HG03108 (cell line): ENCODE results near the gene GARIN5A.

Experiments
- ATAC-seq: cut with Tn5 transposase; IDR thresholded peaks from one replicate; pipeline ENCODE4 v1.9.1; 2021; ENCODE audit warnings: moderate library complexity; ENCODE audit not compliant: unreplicated experiment

Gene GARIN5A

GRCh38 chr19:50435627-50436026, 41.0 kb downstream of the GARIN5A start:
- ATAC-seq = no peak

- ATAC-seq = no peak
Measured at GRCh38 chr19:50435221-50435620, 41.4 kb downstream of the GARIN5A start.

- ATAC-seq = no peak
Measured at GRCh38 chr19:50434525-50434924, 42.1 kb downstream of the GARIN5A start.

- ATAC-seq = no peak
Measured at GRCh38 chr19:50433201-50434180, 43.2 kb downstream of the GARIN5A start.

GRCh38 chr19:50432221-50433028, 44.2 kb downstream of the GARIN5A start, which contains the start of gene MYBPC2:
Gene MYBPC2, plus strand, starts transcription at chr19:50432892. Its CDS starts 62 bp downstream, at chr19:50432954.
- ATAC-seq = peak; percentile 7

- ATAC-seq = peak; percentile 59
Measured at GRCh38 chr19:50431343-50432220, 45.1 kb downstream of the GARIN5A start.

- no peak for ATAC-seq
Measured at GRCh38 chr19:50430888-50431342, 45.7 kb downstream of the GARIN5A start.

- no peak for ATAC-seq
Measured at GRCh38 chr19:50428772-50429463, 47.7 kb downstream of the GARIN5A start.

- ATAC-seq = no peak
Measured at GRCh38 chr19:50427997-50428425, 48.6 kb downstream of the GARIN5A start.

- no peak for ATAC-seq
Measured at GRCh38 chr19:50427318-50427925, 49.2 kb downstream of the GARIN5A start.

- ATAC-seq = no peak
Measured at GRCh38 chr19:50425581-50425980, 51.1 kb downstream of the GARIN5A start.

GRCh38 chr19:50423279-50424113, 53.2 kb downstream of the GARIN5A start:
- no peak for ATAC-seq

- no peak for ATAC-seq
Measured at GRCh38 chr19:50422397-50423278, 54.0 kb downstream of the GARIN5A start.

- no peak for ATAC-seq
Measured at GRCh38 chr19:50420808-50421207, 55.8 kb downstream of the GARIN5A start.

- ATAC-seq = no peak
Measured at GRCh38 chr19:50420127-50420526, 56.5 kb downstream of the GARIN5A start.

- ATAC-seq = no peak
Measured at GRCh38 chr19:50419580-50420035, 57.0 kb downstream of the GARIN5A start.

- no peak for ATAC-seq
Measured at GRCh38 chr19:50419022-50419579, 57.5 kb downstream of the GARIN5A start.
